HG03469 (cell line): ENCODE measurements around the gene CDH19.

ENCODE experiments used
- ATAC-seq: cut with Tn5 transposase; IDR thresholded peaks from one replicate; pipeline ENCODE4 v1.9.1; 2021; ENCODE audit warnings: mild to moderate bottlenecking, moderate library complexity, moderate number of reproducible peaks; ENCODE audit not compliant: unreplicated experiment

The CDH19 gene, protein sequence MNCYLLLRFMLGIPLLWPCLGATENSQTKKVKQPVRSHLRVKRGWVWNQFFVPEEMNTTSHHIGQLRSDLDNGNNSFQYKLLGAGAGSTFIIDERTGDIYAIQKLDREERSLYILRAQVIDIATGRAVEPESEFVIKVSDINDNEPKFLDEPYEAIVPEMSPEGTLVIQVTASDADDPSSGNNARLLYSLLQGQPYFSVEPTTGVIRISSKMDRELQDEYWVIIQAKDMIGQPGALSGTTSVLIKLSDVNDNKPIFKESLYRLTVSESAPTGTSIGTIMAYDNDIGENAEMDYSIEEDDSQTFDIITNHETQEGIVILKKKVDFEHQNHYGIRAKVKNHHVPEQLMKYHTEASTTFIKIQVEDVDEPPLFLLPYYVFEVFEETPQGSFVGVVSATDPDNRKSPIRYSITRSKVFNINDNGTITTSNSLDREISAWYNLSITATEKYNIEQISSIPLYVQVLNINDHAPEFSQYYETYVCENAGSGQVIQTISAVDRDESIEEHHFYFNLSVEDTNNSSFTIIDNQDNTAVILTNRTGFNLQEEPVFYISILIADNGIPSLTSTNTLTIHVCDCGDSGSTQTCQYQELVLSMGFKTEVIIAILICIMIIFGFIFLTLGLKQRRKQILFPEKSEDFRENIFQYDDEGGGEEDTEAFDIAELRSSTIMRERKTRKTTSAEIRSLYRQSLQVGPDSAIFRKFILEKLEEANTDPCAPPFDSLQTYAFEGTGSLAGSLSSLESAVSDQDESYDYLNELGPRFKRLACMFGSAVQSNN

DNA sequence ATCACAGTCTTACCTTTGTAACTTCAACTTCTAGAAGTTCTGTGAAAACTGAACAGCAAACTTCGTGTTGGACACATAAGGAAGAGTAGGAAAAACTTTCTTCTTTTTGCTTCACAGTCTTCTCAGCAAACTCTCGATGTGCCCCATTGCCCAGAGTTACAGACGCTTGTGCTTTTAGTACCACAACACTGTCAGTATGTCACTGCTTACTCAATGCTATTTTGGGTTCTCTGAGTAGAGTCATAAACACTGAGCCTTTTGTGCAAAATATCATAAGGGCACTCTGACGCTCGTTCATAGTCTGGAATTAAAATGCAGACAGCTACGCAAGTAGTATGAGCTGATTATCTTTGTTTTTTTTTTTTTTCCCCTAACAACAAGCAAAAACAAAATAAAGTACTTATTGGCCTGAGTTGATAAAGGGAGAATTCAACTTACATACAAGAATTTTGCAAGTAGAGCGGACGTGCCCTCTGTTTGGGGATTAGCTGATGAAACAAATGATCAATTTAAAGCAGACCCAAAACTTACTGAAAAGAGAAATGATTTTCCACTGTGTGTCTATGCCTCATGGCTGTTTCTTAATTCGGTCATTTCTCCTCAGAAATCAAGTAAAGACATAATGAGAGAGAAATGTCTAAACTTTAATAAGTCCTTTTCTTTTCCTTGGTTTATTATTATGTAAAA, at the start of gene CDH19:
TSS of gene CDH19 (minus strand) at position 150 of the 687 bp plus-strand sequence. CDS start 31,886 bp downstream, outside the sequence.
- no peak for ATAC-seq

DNA sequence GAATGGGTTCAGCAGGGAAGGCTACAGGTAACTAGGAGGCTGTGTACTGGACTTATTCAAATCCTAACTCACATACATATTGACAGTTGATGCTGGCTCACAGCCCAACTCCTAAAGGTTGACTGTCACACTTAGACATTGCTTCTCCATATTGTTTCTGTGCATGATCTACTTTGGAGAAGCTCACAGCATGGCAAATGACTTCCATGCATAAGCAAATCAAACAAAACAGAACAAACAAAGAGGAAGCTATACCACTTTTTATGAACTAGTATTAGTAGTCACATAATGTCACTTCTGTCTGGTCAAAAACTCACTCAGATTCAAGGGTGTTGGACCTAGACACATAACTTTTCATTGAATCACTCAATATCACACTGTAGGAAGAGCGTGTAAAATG, 43.8 kb upstream of the CDH19 start:
- ATAC-seq = no peak

DNA sequence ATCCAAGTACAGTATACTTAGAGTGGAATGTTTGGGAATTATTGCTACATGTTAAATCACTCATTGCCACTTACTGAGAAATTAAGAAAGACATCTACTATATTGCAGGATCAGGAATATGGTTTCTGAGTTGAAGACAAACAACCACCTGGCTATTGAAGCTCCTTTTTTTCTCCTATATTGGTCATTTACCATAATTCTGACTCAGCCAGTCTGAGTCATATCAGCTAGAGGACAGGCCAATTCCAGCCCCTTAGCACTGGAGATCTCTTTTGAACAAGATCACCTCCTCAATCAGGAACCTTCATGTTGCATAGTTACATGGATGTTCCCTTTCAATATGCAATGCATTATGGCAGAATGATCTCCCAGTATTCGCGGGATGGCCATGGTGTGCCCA, 42.7 kb upstream of the CDH19 start:
- ATAC-seq = no peak

DNA sequence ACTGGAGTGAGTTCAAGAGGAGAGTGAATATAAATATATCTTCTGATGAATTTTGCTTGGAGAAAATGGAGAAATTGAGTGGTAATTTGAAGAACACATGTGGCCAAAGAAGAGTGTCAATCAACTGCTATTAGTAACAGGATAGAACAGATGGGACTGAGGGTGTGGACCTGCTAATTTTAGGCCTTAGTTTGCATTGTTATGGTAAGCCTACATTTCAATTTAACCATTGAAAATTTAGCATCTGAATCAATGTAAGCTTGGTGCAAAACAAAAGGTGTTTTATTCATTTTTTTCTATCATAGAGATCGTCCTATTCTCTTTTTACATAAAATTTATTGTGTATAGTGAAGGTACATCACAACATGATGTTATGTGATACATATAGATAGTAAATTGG, 42.1 kb upstream of the CDH19 start:
- ATAC-seq = no peak

DNA sequence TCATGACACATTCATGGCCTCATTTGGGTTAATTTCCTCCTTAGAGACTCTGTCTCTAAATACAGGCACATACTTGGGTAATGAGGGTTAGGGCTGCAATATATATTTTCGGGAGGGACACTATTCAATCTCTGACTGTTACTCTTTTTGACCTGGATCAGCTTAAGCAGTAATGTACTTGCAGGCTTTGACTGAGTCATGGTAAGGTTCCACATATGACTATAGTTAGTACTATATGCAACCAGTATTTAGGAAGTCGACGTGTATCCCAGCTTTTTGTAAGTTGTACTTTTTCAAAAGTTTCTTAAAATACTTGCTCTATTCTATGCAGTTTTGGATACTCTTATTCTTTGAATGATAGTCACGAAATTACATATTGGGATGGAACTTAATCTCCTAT, 37.2 kb upstream of the CDH19 start:
- ATAC-seq = no peak

DNA sequence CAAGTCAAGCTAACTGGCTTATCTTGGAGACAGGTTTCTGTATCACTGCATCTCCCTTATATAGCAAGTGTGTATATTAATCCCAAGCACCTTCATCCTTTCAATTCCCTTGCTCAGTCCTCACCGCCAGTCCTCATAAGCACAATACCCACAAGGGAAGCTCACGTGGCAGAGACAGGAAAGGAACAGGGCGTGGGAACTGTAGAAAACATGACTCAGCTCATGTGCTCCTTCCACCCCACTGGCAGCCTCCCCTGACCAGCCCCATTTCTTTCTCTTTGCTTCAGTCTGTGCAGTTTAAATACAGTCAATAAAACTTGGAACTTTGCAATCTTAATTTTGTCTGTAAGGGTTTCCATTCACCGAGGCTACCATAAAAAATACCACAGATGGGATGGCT, 36.5 kb upstream of the CDH19 start:
- ATAC-seq = no peak

DNA sequence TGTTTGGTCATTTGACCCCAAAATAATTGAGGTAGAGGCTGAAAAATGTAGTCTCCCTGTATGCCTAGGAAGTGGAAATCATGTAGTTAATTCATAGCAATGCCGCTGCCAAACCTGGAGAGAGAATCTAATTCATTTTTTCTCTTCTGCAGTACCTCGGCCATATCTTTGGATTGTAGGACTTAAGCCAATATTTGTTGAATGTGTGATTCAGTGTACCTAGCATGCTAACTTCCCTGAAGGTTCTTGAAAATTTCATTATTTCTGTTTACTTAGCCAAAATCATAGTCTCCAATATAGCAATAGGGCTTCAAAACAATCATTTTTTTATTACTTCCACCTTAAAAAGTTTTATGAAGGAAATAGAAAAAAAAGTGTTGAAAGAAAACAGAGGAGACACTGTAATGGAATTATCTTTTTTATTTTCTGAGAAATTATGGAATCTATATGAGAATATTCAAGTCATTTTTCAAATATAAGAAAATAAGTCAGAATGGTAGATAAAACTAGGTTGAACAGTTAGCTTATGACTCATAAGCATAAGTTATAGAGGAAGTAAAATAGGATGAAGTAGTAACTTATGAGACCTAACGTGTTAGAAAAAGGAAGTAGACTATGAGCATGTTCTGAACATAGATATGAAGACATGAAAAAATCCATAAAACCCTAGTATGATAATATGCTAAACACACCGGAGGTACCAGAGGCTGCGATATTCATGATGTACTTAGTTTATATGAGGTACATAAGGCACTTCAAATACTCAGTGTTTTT, 35.2 kb upstream of the CDH19 start:
- ATAC-seq = no peak

DNA sequence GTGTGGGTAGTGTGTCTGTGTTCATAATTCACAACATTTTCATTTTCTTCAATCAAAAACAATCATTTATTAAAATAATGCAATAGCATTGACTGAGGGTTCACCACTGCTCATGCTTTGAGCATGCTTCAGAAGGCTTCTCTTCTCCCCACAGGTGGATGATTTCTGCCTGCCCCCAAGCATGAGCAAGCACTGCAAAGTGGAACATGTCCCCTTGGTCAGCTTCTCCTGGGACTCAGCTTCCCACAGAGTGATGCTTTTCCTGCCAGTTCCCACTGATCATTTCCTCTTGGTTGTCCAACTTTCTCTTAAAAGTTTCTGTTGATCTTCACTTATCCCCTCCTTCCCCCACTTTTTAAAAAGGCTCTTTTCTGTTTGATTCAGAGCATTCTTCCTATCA, 31.5 kb upstream of the CDH19 start:
- ATAC-seq = no peak

DNA sequence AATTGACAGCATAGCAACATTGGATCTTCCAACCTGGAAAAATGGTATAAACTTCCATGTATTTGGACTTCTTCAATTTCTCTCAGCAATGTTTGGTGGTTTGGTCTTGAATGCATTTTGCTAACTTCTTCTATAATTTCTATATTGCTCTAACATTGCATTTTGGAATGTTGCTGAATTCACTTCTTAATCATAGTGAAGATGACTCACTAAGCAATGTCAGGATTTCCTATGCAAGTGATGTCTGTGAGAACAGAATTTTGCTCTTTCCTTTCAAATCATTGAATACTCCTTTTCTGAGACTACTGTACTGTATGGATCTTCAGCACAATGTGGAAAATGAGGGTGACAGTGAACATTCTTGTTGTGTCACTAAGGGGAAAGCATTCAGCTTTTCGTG, 28.9 kb upstream of the CDH19 start:
- ATAC-seq = no peak

DNA sequence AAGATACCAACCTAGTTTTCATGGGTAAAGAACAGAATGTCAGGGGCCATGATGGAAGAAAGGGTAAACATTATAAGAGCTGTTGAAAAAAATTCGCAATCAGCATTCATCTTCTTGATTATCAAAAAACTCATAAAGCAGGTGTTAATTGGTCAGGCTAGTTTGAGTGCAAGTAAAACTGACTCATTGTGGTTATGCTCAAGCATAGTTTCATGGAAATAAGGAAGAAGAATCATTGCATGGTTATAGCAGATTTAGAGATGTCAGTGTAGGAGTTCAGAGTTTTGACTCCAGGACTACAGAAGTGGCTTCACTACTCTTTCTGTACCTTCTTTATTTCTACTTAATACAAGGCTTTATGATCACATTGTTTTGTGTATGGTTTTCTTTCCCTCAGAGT, 26.9 kb upstream of the CDH19 start:
- no peak for ATAC-seq

DNA sequence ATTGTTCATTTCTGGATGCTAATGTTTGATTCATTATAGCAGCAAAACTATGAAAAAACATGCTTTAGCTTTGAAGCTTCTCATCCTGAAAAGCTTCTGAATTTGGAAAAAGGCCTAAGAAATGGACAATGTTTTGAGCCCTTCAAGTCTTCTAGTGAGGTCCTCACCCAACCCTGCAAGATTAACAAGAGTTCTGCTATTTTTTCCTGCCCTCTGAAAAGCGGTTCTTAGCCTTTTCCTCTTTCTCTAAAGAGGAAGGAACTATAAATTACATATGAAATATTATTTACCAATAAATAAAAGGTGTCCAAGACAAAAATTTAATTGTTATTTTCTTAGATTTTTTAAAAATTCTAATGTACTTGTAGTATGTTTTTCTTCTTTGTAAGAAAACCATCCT, 19.9 kb upstream of the CDH19 start:
- ATAC-seq = no peak

DNA sequence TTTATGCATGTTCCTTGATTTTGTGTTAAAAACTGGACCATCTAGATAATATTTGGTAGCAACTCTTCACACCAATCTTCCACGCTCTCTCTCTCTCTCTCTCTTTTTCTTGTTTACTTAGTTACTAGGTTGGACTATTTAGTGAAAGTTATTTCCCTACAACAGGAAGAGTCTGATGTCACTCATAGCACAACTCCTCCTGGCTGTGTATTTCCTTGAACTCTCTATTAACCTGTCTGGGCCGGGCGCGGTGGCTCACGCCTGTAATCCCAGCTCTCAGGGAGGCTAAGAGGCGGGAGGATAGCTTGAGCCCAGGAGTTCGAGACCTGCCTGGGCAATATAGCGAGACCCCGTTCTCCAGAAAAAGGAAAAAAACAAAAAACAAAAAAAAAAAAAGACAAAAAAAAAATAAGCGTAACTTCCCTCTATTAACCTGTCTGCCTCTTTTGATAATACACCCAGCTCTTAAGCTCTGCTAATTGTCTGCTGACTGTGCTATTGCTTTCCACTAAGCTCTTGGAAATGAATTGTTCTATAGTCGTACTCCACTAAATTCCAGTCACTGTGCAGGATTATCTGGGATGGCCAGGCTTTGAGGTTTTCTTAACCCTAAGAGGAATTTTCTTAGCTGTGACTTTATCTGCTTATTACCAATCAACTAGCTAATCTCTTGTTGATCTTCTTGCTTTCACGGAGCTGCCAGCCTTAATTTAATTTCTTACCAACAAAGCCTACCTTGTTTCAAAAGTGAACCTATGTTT, 18.1 kb upstream of the CDH19 start:
- ATAC-seq = no peak

DNA sequence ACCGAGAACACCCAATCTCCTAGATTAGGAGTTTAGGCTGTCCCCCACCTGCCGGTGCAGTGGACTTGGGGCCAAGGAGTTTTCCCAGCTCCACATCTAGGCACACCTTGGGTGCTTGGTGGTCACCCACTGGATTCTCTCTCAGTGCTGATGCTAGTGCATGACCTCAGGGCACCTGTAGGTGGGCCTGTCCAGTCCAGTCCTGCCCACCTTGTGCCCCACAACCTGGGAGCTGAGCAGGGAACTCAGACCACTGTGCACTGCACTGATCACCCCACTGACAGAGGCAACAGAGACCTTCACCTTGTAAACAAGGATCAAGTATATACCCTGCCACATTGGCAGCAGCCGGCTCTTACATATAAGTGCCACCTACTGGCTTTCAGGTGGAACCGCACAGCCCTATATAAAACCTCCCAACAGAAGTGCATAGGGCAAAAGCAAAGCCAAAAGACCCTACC, 12.7 kb upstream of the CDH19 start:
- no peak for ATAC-seq

DNA sequence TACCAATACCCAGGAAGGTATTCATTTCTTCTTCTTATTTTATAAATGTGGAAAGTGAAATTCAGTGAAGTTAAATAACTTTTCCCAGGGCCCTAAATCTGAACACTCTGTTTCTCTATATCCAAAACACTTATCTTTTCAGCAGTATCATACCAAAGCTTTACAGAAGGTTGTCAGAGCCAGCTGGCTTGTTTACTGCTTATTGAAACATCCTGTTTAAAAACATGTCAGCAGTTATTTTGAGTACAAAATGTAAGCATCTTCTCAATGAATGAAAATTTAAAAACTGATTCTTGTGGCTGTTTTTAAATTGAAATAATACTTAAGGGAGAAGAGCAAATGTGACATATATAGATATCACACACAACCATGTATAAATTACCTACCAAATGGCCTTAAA, 11.3 kb upstream of the CDH19 start:
- no peak for ATAC-seq

DNA sequence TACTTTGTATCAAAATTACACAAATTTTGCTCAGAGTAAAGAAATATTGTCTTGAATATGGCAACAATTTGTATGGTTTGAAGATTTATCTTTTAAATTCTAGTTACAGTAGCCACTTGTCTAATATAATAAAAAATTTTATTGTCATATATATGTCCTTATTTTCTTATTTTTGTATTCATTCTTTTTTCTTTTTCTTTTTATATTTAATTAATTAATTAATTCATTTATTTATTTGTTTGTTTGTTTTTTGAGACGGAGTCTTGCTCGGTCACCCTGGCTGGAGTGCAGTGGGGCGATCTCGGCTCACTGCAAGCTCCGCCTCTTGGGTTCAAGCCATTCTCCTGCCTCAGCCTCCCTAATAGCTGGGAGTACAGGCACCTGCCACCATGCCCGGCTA, 3.7 kb upstream of the CDH19 start:
- ATAC-seq = no peak

DNA sequence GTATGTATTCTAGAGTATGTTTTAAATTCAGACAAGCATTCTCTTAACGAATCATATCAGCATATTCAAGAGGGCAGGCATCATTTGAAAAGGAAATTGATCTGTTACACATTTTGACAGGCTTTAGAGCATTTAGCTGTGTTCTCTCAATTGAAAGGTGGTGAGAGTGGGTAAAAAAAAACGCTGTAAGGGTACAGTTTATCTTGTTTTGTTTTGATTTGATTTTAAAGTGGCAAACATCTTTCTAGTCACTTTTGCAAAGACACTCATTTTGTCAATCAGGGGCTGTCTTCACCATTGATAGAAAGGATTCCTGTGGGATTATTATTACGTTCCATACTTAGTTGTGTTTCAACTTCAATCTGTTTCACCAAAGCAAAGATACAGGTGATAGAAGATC, 2.2 kb downstream of the CDH19 start:
- ATAC-seq = no peak

DNA sequence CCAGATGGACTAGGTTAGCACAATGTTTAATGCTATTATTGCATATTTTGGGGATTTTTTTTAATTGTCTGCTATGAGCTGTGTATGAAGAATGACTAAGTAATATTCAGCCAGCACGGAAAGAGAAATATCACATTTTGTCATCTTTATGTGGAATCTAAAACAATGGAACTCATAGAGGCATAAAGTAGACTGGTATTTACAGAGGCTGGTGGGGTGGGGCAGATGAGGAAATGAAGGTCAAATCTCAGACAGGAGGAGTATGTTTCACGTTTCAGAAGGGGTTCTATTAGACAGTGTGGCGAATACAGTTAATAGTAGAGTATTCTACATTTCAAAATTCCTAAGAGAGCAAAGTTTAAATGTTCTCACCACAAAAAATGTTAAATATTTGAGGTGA, 4.7 kb downstream of the CDH19 start:
- no peak for ATAC-seq

DNA sequence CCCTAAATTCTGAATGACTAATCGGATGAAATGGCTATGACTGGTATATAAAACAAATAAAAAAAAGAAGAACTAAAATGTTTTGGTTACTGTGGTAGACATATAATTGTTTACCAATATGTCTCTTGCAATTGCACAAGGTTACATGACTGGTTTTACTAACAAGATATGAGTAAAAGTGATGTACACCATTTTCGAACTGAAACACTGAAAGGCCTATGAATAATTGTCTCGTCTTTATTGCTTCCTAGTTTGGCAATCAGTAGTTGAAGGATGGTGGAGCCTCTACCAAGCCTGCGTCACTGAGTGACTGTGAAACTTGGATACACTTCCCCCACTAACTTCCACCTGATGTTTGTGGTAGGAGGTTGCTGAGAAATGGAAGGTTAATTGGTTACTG, 16.5 kb downstream of the CDH19 start:
- ATAC-seq = no peak

DNA sequence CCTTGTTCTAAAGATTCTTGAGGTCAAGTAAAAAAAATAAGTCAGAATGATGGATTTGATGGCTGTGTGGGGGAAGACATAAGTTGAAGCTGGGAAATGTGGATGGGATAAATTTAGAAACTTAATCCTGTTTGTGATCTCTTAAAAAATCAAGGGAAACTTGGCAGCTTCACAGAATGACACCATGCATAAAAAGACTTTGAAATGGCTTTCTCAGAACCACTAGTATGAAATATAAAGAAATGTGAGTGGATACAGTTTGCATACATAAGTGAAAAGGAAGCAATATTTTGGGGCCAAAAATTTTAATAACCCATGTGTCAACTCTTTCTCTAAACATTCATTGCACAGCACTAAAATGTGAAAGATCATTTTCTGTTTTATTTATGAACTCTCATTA, 21.7 kb downstream of the CDH19 start:
- ATAC-seq = no peak

DNA sequence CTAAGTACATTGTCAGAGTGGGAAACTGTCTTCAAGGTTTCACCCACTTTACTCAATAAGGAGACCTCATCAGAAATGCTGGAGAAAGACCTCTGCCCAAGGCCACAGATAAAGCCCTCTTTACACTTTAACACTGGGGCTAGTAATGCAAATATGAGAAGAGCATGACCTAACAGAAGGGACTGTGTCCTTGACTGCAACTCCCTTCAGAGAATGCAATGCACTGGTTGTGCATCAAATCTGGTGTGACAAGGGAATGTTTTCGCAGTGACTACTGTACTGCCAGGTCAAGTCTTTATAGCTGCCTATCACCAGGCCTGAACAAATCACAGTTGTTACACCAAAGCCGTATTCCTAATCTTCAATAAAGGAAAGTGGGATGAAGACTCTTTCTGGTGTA, 28.6 kb downstream of the CDH19 start:
- no peak for ATAC-seq
